Activated naive CD4-positive, alpha-beta T cell treated with anti-CD3 and anti-CD28 coated beads, Interleukin-2, amount 50 U/mL, for 16 hours (primary cell): ENCODE measurements around the gene NCKIPSD.
"Not testable (repeated sequence)": the region's sequence is repeated elsewhere in the genome, so short reads cannot be mapped to it uniquely, and the experiment has no call there.

Experiments used
- DNase-seq: peaks from one replicate; pipeline ENCODE4 v3.0.0-alpha.2; 2020

The NCKIPSD gene

GRCh38 chr3:48685603-48686511 is at the start of gene NCKIPSD:
Gene NCKIPSD, minus strand, starts transcription at chr3:48685915. Its CDS starts 108 bp downstream, at chr3:48685807.
- DNase-seq: peak; percentile 92

GRCh38 chr3:48735075-48735767 is 49.5 kb upstream of the NCKIPSD start:
- not testable (repeated sequence) for DNase-seq

DNA sequence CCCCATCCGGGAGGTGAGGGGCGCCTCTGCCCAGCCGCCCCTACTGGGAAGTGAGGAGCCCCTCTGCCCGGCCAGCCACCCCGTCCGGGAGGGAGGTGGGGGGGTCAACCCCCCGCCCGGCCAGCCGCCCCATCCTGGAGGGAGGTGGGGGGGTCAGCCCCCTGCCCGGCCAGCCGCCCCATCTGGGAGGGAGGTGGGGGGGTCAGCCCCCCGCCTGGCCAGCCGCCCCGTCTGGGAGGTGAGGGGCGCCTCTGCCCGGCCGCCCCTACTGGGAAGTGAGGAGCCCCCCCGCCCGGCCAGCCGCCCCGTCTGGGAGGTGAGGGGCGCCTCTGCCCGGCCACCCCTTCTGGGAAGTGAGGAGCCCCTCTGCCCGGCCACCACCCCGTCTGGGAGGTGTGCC is 48.8 kb upstream of the NCKIPSD start:
- DNase-seq: not testable (repeated sequence)

GRCh38 chr3:48733752-48734518 is 48.2 kb upstream of the NCKIPSD start:
- DNase-seq: not testable (repeated sequence)

GRCh38 chr3:48727511-48727910 is 41.8 kb upstream of the NCKIPSD start:
- DNase-seq: no peak

GRCh38 chr3:48725185-48725855 is 39.6 kb upstream of the NCKIPSD start:
- DNase-seq: not testable (repeated sequence)

DNA sequence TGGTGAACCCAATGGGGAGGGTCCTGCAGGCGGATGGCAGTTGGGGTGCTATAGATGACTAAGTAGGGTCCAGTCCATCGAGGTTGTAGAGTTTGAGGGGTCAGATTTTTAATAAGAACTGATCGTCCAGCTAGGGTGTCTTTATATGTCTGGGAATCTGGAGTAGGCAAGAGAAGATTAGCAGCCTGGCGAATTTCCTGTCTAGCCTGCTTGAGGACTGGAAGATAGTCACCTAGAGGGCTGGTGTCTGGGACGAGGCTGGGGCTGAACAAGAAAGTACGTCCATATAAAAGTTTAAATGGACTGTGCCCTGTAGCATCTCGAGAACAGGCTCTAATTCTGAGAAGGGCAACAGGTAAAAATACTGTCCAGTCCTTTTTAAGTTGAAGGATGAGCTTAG is 38.0 kb upstream of the NCKIPSD start:
- no peak for DNase-seq

DNA sequence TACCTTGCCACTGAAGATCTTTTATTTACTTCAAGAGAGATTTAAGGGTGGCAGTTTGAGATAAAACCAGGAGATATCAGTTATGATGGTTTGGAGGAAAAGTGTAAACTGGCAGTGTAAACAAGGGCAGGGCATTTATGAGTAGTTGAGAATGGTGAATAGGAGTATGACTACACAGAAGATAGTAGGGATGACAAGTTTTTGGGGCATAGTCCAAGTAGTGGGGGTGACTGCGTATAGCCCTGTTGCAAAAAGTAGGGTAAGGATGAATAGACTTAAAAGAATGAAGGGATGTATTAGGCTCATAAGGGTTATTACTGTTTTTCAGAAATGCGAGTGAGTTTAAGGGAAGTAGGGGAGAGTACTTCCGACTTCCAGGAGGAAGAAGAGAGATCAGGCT is 37.6 kb upstream of the NCKIPSD start:
- not testable (repeated sequence) for DNase-seq

DNA sequence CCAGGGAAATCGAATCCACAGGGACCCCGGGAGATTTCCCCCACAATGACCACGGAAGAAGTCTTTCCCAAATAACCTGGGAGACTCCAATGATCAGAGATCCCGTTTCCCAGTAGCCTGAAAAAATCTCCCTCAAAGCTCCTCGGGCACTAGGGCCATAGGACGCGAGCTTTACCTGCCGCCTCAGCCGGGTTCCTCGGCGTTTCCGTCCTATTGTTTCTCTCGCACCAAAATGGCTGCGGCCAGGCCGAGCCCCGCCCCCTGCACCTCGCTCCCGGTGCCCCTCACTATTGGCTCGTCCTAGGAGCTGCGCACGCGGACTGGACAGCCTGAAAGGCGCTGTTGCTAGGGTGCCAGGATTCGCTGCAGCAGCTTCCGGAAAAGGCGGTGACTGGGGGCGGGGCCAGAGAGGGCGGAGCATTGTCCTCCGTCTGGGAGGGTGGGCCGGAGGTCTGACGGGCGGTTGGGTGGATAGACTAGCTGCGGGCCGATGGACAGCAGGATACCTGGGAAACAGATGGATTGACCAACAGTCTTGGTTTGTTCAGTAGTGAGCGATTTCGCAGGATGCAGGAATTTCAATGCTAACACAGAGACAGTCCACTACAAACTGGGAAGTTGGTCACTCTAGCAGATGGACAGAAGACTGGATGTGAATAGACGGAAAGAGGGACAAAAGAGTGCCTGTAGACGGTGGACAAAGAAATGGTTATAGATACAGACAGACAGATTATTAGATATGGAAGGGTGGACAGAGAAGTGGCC is 31.4 kb upstream of the NCKIPSD start, which contains the start of gene IP6K2:
Gene IP6K2 (minus strand): TSS at position 240 of the 765 bp plus-strand sequence. CDS start 21,930 bp downstream, outside the sequence.
- DNase-seq: peak; percentile 99

GRCh38 chr3:48716508-48716981 is 30.8 kb upstream of the NCKIPSD start:
- DNase-seq: peak; percentile 25

GRCh38 chr3:48715174-48715800 is 29.6 kb upstream of the NCKIPSD start:
- no peak for DNase-seq

DNA sequence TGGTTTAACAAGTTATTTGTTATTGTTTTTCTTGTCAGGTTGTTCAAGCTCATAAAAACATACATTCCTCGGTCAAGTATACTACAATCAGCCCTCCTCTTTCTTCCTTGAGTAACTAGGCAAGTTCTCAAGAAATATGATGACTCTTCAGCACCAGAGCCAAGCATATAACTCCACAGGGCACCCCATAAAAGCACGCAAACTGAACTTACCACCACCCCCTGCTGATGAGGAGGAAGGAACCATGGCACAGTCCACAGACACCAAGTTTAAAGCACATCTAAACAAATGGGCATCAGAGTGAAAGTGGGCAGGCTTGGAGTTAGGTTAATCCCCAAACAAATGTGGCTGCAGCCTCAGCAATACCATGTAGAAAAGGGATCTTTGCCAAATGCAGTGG is 26.0 kb upstream of the NCKIPSD start:
- DNase-seq: no peak

GRCh38 chr3:48709051-48709461 is 23.3 kb upstream of the NCKIPSD start:
- DNase-seq: no peak

DNA sequence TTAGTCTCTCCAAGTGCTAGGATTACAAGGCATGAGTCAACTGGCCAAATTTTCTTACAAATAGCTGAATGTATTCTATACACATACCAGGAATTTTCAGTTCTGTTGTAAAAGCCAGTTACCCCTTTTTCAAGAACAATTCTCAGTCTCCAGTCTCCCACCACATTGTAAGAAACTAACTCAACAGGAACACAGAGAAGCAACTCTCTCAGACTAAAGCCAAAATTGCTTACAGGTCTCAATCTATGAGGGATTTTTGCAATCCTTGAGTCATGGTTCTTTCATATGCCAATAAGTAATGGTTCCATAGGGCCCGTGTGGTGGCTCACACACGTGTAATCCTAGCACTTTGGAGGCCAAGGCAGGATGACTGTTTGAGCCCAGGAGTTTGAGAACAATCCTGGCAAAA is 22.8 kb upstream of the NCKIPSD start:
- no peak for DNase-seq

- no peak for DNase-seq
Measured at GRCh38 chr3:48707157-48707556, 21.4 kb upstream of the NCKIPSD start.

DNA sequence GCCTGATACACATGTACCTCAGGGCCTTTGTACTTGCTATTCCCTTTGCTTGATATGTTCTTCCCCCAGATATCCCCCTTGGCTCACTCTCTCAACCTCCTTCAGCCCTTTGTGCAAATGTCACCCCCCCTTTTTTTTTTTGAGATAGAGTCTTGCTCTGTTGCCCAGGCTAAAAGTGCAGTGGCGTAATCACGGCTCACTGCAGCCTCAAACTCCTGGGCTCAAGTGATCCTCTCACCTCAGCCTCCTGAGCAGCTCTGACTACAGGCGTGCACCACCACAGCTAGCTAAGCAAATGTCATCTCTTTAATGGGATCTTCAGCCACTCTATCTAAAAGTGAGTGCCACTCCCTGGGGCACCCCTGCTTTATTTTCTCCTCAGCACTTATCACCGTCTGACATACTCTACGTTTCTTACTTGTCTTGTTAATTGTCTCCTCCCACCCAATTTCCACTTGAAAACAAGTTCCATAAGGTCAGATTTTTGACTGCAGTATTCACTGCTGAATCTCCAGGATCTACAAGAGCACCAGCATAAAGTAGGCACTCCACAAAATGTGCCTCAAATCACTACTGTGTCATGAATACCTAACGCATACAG is 16.7 kb upstream of the NCKIPSD start:
- DNase-seq: no peak

DNA sequence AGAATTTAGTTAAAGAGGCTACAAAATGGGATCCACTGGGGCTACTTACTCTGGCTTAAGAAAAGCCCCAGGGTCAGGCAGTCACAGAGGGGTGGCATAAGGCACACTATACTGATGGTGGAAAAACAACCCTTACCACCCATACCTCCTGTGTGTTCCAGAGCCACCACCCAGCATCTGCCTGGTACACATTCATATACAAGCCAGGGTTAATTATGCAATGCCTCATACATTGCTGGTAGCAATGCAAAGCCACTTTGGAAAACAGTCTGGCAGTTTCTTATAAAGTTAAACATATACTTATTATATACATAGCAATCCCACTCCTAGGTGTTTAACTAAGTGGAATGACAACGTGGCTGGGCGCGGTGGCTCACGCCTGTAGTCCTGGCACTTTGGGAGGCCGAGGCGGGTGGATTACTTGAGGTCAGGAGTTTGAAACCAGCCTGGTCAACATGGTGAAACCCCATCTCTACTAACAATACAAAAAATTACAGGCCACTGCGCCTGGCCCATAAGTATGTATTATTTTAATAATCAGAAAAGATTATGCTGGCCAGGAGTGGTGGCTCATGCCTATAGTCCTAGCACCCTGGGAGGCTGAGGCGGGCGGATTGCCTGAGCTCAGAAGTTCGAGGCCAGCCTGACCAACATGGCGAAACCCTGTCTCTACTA is 15.2 kb upstream of the NCKIPSD start:
- no peak for DNase-seq

GRCh38 chr3:48698891-48699290 is 13.2 kb upstream of the NCKIPSD start:
- DNase-seq: no peak

DNA sequence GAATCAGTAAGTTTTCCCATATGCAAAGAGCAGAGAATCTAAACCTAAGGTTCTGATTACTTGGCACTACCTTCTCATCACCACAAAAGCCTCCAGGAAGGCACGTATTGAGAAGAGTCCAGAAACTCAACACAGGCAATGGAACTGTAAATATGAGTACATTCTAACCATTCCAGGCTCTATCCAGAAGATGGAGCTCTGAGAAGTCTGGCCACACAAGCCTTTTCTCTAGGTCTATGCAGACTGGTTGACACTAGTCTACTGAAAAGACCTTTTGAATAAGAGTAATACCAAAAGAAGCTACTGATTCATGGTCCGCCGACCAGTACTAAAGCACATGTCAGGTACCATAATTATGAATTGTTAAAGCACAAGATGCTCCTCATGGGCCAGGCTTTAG is 12.2 kb upstream of the NCKIPSD start:
- no peak for DNase-seq

GRCh38 chr3:48696601-48697000 is 10.9 kb upstream of the NCKIPSD start:
- no peak for DNase-seq
